ENCODE results near the gene ARHGAP36.

ARHGAP36 gene

DNA sequence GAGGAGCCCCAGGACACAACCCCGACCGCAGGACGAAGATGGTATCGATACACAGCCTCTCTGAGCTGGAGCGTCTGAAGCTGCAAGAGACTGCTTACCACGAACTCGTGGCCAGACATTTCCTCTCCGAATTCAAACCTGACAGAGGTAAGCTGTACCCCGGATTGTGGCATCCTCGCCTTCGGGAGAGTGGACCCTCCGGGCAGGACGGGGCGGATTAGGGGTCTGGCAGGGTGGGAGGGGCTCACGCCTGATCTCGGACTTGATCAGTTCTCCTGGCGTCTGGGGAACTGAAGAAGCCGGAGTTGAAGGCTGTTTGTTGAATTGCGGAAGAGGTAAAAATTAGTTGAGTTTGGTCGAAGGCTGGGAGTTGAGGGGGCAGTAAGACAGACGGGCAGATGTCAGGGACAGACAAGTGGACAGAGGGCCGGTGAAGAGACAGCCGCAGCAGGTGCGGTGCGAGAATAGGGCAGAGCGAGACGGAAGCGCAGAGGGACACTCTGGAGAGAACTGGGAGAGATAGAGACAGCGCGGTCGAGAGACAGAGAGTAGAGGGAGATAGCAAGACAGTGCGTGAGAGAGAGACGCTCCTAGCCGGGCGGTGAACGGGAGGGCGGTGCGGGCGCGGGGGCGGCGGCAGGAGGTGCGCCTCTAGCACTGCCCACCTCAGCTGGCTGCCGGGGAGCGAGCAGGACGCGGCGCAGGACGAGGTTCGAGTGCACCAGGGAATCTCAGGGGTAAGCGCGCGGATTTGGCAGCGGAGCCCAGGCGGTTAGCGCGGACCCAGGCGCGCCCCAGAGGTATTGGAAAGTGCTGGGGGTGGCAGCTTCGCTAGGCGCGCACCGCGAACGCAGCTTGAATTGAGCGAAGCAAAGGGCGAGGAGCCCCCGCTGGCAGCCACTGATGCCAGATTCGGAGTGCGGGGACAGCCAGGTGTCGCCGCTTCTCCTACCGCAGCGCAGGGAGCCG, 23.9 kb downstream of the ARHGAP36 start:
- no peak for TF ChIP-seq TAF1 (IDR thresholded peaks at IDR 0.05; ENCODE audit: borderline replicate concordance, insufficient read depth, low read length)
- TF ChIP-seq, protein P1, sequence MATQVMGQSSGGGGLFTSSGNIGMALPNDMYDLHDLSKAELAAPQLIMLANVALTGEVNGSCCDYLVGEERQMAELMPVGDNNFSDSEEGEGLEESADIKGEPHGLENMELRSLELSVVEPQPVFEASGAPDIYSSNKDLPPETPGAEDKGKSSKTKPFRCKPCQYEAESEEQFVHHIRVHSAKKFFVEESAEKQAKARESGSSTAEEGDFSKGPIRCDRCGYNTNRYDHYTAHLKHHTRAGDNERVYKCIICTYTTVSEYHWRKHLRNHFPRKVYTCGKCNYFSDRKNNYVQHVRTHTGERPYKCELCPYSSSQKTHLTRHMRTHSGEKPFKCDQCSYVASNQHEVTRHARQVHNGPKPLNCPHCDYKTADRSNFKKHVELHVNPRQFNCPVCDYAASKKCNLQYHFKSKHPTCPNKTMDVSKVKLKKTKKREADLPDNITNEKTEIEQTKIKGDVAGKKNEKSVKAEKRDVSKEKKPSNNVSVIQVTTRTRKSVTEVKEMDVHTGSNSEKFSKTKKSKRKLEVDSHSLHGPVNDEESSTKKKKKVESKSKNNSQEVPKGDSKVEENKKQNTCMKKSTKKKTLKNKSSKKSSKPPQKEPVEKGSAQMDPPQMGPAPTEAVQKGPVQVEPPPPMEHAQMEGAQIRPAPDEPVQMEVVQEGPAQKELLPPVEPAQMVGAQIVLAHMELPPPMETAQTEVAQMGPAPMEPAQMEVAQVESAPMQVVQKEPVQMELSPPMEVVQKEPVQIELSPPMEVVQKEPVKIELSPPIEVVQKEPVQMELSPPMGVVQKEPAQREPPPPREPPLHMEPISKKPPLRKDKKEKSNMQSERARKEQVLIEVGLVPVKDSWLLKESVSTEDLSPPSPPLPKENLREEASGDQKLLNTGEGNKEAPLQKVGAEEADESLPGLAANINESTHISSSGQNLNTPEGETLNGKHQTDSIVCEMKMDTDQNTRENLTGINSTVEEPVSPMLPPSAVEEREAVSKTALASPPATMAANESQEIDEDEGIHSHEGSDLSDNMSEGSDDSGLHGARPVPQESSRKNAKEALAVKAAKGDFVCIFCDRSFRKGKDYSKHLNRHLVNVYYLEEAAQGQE (IDR thresholded peaks at IDR 0.05; ENCODE audit: insufficient read depth in 1 of 2, low read depth in 2 of 2, low read length in 2 of 2) = no peak
- no peak for TF ChIP-seq SIN3A (IDR thresholded peaks at IDR 0.05; ENCODE audit: borderline replicate concordance, insufficient read depth, low read length)
- no peak for TF ChIP-seq POLR2AphosphoS5 (IDR thresholded peaks at IDR 0.05; ENCODE audit: low read depth, low read length)
- no peak for TF ChIP-seq FOXP2 (optimal IDR thresholded peaks at IDR 0.05; ENCODE audit: borderline replicate concordance, extremely low read depth, extremely low read length, insufficient read depth)

DNA sequence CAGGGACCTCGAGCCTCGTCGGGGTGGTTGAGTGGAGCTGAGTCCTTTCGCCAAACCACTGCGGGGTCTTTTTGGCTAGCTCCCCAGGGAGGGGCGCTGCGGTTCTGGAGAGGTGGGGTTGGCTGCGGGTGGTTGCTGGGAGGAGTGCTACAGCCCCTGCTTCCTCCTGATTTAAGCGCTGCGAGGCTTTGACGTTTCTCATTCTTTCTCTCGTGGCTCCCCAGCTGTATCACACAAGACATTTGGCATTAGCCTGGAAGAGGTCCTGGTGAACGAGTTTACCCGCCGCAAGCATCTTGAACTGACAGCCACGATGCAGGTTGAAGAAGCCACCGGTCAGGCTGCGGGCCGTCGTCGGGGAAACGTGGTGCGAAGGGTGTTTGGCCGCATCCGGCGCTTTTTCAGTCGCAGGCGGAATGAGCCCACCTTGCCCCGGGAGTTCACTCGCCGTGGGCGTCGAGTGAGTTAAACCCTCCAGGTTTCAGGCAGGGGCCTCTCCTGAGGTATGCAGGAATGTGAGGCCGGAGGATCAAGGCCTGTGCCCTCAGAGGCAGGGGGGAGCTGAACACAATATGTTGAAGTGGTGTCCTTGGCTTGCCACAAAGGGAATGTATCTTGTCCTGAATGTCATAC, 25.5 kb downstream of the ARHGAP36 start:
- TF ChIP-seq SIN3A (IDR thresholded peaks at IDR 0.05; ENCODE audit: borderline replicate concordance, insufficient read depth, low read length) (no peak), POLR2AphosphoS5 (IDR thresholded peaks at IDR 0.05; ENCODE audit: low read depth, low read length) (no peak), FOXP2 (optimal IDR thresholded peaks at IDR 0.05; ENCODE audit: borderline replicate concordance, extremely low read depth, extremely low read length, insufficient read depth) (no peak), TAF1 (IDR thresholded peaks at IDR 0.05; ENCODE audit: borderline replicate concordance, insufficient read depth, low read length) (no peak)
- TF ChIP-seq, protein P1 (IDR thresholded peaks at IDR 0.05; ENCODE audit: insufficient read depth in 1 of 2, low read depth in 2 of 2, low read length in 2 of 2) = no peak

DNA sequence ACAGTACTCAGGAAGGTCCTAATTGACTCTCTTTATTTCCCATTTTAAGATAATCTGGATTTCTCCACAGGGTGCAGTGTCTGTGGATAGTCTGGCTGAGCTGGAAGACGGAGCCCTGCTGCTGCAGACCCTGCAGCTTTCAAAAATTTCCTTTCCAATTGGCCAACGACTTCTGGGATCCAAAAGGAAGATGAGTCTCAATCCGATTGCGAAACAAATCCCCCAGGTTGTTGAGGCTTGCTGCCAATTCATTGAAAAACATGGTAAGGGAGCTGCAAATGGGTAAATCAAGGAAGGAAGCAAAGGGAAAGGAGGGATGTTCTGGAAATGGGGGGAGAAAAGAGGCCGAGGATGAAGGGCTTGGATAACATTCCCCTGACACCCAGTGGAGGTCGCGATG, 26.0 kb downstream of the ARHGAP36 start:
- TF ChIP-seq FOXP2 (optimal IDR thresholded peaks at IDR 0.05; ENCODE audit: borderline replicate concordance, extremely low read depth, extremely low read length, insufficient read depth) (no peak), TAF1 (IDR thresholded peaks at IDR 0.05; ENCODE audit: borderline replicate concordance, insufficient read depth, low read length) (no peak), SIN3A (IDR thresholded peaks at IDR 0.05; ENCODE audit: borderline replicate concordance, insufficient read depth, low read length) (no peak), POLR2AphosphoS5 (IDR thresholded peaks at IDR 0.05; ENCODE audit: low read depth, low read length) (no peak)
- TF ChIP-seq, protein P1 (IDR thresholded peaks at IDR 0.05; ENCODE audit: insufficient read depth in 1 of 2, low read depth in 2 of 2, low read length in 2 of 2) = no peak

DNA sequence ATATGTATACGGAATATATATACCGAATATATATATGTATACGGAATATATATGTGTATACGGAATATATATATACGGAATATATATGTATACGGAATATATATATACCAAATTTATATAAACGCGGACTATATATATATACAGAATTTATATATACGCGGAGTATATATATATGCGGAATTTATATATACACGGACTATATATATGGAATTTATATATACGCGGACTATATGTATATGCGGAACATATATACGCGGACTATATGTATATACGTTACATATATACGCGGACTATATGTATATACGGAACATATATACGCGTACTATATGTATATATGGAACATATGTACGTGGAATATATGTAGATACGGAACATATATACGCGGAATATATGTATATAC, 78.6 kb downstream of the ARHGAP36 start:
- TF ChIP-seq POLR2AphosphoS5 (IDR thresholded peaks at IDR 0.05; ENCODE audit: low read depth, low read length) = no peak
- TF ChIP-seq, protein P1 (IDR thresholded peaks at IDR 0.05; ENCODE audit: insufficient read depth in 1 of 2, low read depth in 2 of 2, low read length in 2 of 2) = no peak
- TF ChIP-seq FOXP2 (optimal IDR thresholded peaks at IDR 0.05; ENCODE audit: borderline replicate concordance, extremely low read depth, extremely low read length, insufficient read depth) = no peak
- TF ChIP-seq SIN3A (IDR thresholded peaks at IDR 0.05; ENCODE audit: borderline replicate concordance, insufficient read depth, low read length) = no peak
- no peak for TF ChIP-seq TAF1 (IDR thresholded peaks at IDR 0.05; ENCODE audit: borderline replicate concordance, insufficient read depth, low read length)
